K562 (cell line): ENCODE results near the gene FXYD4. TPM values are rescaled to one million over a fixed set of nuclear protein-coding genes. Genes with fewer than 3 reads are reported as not detected.

Source experiments
- COPS2 ChIP-seq: fragments of 450-650 bp; conservative IDR thresholded peaks from 2 replicates; pipeline ENCODE4 v1.6.1; 2016; ENCODE audit warnings: mild to moderate bottlenecking, moderate library complexity
- HMBOX1 ChIP-seq: sonication (generic); IDR thresholded peaks from 2 replicates; pipeline ENCODE4 v1.6.1; 2016
- HNRNPLL ChIP-seq: fragments of 200-400 bp; formaldehyde crosslinking; IDR thresholded peaks from 2 replicates; pipeline ENCODE4 v1.6.1; 2017; ENCODE audit warnings: low read length, low read depth, mild to moderate bottlenecking; ENCODE audit not compliant: poor library complexity, severe bottlenecking
- LARP7 ChIP-seq: fragments of 450-650 bp; IDR thresholded peaks from 2 replicates; pipeline ENCODE4 v1.6.1; 2016
- MITF ChIP-seq: IDR thresholded peaks from 2 replicates; pipeline ENCODE4 v1.6.1; 2014; ENCODE audit warnings: antibody characterized with exemption
- TOE1 ChIP-seq, 2 experiments: fragments of 450-650 bp in 1 of 2; sonication (generic) in 1 of 2; formaldehyde crosslinking in 1 of 2; IDR thresholded peaks; 2 replicates each; pipeline versions ENCODE4 v1.7.1 to v1.8.0; 2016 to 2022; ENCODE audit warnings: borderline replicate concordance in 2 of 2, mild to moderate bottlenecking in 2 of 2, antibody characterized with exemption in 1 of 2, inconsistent platforms in 1 of 2, low read depth in 1 of 2, missing genetic modification reagents in 1 of 2, moderate library complexity in 1 of 2
- ZBTB9 ChIP-seq: fragments of 450-650 bp; formaldehyde crosslinking; IDR thresholded peaks from 2 replicates; pipeline ENCODE4 v1.4.0; 2020; ENCODE audit warnings: mild to moderate bottlenecking, moderate library complexity
- ZKSCAN3 ChIP-seq: fragments of 250-450 bp; sonication (Bioruptor Pico); IDR thresholded peaks from 2 replicates; pipeline ENCODE4 v1.4.0; 2020
- ZNF146 ChIP-seq: IDR thresholded peaks from one replicate; pipeline ENCODE4 v1.6.1; 2018; ENCODE audit warnings: missing compliant biosample characterization; ENCODE audit not compliant: unreplicated experiment
- ZNF407 ChIP-seq: fragments of 450-650 bp; IDR thresholded peaks from 2 replicates; pipeline ENCODE4 v1.6.1; 2016; ENCODE audit warnings: low read depth
- ZNF512 ChIP-seq: IDR thresholded peaks from 2 replicates; pipeline ENCODE4 v1.6.1; 2016; ENCODE audit warnings: missing genetic modification characterization, missing compliant biosample characterization
- ZNF668 ChIP-seq: fragments of 250-450 bp; sonication (Bioruptor Pico); IDR thresholded peaks from 2 replicates; pipeline ENCODE4 v1.8.0; 2022; ENCODE audit warnings: mild to moderate bottlenecking, inconsistent platforms
- ZNF717 ChIP-seq: fragments of 250-450 bp; sonication (Bioruptor Pico); IDR thresholded peaks from 2 replicates; pipeline ENCODE4 v1.5.0; 2021
- polyA plus RNA-seq, 8 experiments: library from polyadenylated mRNA; depleted of rRNA in 4 of 8; stranded (reverse) in 5 of 8; unstranded in 3 of 8; fragments of >200 nt; fragmentation: Nextera tagmentation in 2 of 8; fragmentation: Illumina TruSeq in 1 of 8; extraction: Ambion mirVana in 2 of 8; extraction: Trizol in 1 of 8; gene quantifications; 2 replicates each; pipeline versions ENCODE4 v1.2.1 to v1.2.3, GENCODE V29; 2011 to 2014; ENCODE audit warnings: inconsistent platforms in 1 of 8, missing spikeins in 1 of 8
- total RNA-seq, 7 experiments: library from RNA; depleted of rRNA in 6 of 7; stranded (reverse); fragments of >200 nt in 6 of 7; fragmentation: Illumina TruSeq in 2 of 7; extraction: Trizol in 2 of 7; gene quantifications; 2 replicates each; pipeline versions ENCODE4 v1.2.1 to v1.2.3, GENCODE V29; 2011 to 2021; ENCODE audit warnings: low replicate concordance in 1 of 7

The FXYD4 gene
- total and polyA plus RNA-seq, 9 of the 15 experiments (the other 6 are each of a cell fraction or from before 2014, with no cell fraction given): not detected

GRCh38 chr10:43417950-43418768 is 46.7 kb downstream of the FXYD4 start (continued):
- TF ChIP-seq ZNF407: no peak
- TF ChIP-seq ZNF512 (tag): no peak
- TF ChIP-seq COPS2: no peak
- TF ChIP-seq ZNF146 (CRISPR knock-in tag): no peak
- peak; percentile 86 for TF ChIP-seq MITF
- TF ChIP-seq ZNF668: peak; percentile 72
- TF ChIP-seq ZKSCAN3 (CRISPR knock-in tag): 0 out of 2 replicates have a peak, but pooled peaks have one; percentile 52
- TF ChIP-seq ZBTB9 (CRISPR knock-in tag): peak; percentile 96
- 0 out of 2 replicates have a peak, but pooled peaks have one; percentile 43 for TF ChIP-seq ZNF717
- peak; percentile 97 for TF ChIP-seq HMBOX1
- peak; percentile 57 for TF ChIP-seq TOE1 (IDR thresholded peaks at IDR 0.05; ENCODE audit: borderline replicate concordance)
- TF ChIP-seq TOE1 (CRISPR knock-in tag; IDR thresholded peaks at IDR 0.05; ENCODE audit: borderline replicate concordance, low read depth): no peak
- TF ChIP-seq LARP7: no peak; the same call in 1 of the 2 replicates
- TF ChIP-seq HNRNPLL: no peak
